Ectodermal cell (in vitro differentiated cells): ENCODE measurements around the gene TUBB.

Experiments
- H3K27ac ChIP-seq: 2 replicates; pipeline ENCODE4 v1.7.0; 2013; ENCODE audit warnings: mild to moderate bottlenecking, low read depth, low read length; ENCODE audit not compliant: insufficient read depth, poor library complexity, severe bottlenecking
- H3K27me3 ChIP-seq: 2 replicates; pipeline ENCODE4 v1.7.0; 2013; ENCODE audit warnings: mild to moderate bottlenecking, low read length; ENCODE audit not compliant: insufficient read depth, control insufficient read depth, poor library complexity, severe bottlenecking
- H3K36me3 ChIP-seq: one replicate; pipeline ENCODE4 v1.7.0; 2013; ENCODE audit warnings: low read length; ENCODE audit not compliant: control insufficient read depth, insufficient read depth
- H3K4me1 ChIP-seq: one replicate; pipeline ENCODE4 v1.7.0; 2013; ENCODE audit warnings: low read length; ENCODE audit not compliant: control insufficient read depth, insufficient read depth
- H3K4me3 ChIP-seq: 2 replicates; pipeline ENCODE4 v1.7.0; 2013; ENCODE audit warnings: low read depth, low read length, control low read depth; ENCODE audit not compliant: insufficient read depth
- H3K9me3 ChIP-seq: 2 replicates; pipeline ENCODE4 v1.7.0; 2013; ENCODE audit warnings: mild to moderate bottlenecking, low read length, moderate library complexity; ENCODE audit not compliant: control insufficient read depth
- WGBS, 2 experiments: methylation state at CpG; one replicate each; pipeline ENCODE4 v1.1.7; 2013; ENCODE audit warnings: missing lambda C conversion rate in 2 of 2; 5-methylcytosine and 5-hydroxymethylcytosine counted together

TUBB gene

DNA sequence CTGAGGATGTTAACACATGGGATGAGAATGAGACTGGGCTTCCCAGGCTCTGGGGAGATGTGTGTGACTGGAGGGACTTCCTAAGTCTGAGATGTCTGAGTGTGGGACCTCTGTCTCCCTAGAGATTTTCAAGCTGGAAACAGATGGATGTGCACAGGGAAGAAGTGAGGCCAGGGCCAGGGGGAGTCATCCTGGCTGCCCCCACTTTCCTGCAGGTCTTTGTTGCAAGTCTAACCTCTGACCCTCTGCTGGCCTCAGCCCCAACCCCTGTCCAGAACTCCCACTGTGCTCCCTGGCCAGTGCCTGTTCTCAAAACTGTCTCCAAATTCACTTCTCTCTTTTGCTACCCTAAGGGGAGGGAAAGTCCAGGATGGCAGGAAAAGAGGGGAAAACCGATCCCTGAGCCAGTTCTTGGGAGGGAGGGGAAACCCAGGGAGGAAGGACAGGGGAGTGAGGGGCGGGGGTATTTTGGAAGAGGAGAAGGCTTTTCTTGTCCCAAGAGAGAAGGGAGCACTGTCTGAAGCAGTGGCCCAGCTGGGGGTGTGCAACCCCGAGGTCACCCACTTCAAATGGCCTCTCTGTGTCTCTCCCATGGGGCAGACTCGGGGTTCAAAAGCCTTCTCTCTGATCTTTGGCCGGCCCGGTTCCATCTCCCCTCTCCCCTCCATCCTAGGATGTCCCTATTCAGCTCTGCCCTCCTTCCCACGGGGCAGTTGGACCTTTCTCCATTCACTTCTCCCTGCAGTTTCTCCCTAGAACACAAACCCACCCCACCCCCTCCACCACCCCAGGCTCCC lies 36.8 kb upstream of the TUBB start:
- H3K4me3 ChIP-seq = peak overlapping the region; percentile 40
- peaks cover 54% of the 10 kb centered on the region for H3K4me1 ChIP-seq
- no peaks in the 10 kb centered on the region for H3K27me3 ChIP-seq
- 25 to 31% methylated on average over 7 of the region's 7 CpGs for WGBS, 2 experiments
- no peaks in the 10 kb centered on the region for H3K36me3 ChIP-seq
- no peaks in the 10 kb centered on the region for H3K9me3 ChIP-seq
- H3K27ac ChIP-seq = no peak overlapping the region

DNA sequence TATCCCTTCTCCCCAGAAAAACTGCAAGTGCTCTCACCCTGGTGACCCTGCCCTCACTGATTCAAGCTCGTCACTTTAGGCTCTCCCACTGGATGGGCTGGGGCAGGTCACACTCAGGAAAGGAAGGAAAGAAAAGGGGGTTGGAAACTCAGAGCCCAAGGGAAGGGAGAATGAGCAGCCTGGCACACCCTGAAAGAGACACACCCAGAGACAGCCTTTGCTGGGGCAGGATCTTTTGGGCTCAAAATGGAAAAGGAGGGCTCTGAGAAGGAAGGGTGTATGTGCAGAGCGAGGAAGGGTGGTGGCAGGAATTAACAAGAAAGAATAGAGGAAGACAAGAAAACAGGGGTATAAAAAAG lies 36.2 kb upstream of the TUBB start:
- WGBS, 2 experiments = 47 to 53% methylated on average over 2 of the region's 2 CpGs
- Histone ChIP-seq H3K4me1 (peaks cover 57% of the 10 kb centered on the region), H3K4me3 (peak overlapping the region; percentile 40), H3K9me3 (no peaks in the 10 kb centered on the region), H3K27ac (no peak overlapping the region), H3K36me3 (no peaks in the 10 kb centered on the region), H3K27me3 (no peaks in the 10 kb centered on the region)

DNA sequence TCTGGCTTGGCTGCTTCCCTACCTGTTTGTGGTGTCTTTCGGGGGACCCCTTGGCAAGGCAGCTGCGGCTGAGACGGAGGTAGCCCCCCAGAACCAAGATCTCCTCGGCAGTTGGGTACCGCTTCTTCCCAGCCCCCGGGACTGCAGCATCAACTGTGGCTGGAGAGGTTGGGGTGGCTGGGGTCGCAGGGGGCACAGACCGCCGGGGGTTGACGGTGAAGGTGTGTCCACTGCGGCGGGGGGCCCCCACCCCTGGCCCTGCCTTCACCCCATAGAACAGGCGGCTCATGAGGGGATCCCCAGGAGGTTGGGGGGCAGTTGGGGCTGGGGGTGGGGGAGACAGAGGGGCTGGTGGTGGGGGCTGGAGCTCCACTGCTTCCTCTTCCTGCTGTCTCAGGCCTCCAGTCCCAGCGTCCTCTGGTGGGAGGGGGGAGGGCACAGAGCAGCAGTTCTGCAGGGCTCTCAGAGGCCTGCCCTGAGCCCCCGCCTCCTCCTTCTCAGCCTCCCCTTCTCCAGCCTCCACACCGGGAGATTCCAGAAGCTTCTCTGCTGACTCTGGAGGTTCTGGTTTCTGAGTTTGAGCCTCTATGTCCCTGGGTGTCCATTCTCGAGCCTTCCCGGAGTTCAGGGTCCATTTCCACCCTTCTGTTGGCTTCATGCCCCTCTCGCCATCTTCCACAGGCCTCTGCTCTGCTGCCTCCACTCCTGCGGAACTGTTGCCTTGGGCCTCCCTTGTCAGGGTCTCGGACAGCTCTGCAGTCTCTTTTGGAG lies 35.6 kb upstream of the TUBB start:
- Histone ChIP-seq H3K4me3 (peak overlapping the region; percentile 40), H3K4me1 (peaks cover 59% of the 10 kb centered on the region), H3K27me3 (no peaks in the 10 kb centered on the region), H3K36me3 (no peaks in the 10 kb centered on the region), H3K9me3 (no peaks in the 10 kb centered on the region), H3K27ac (no peak overlapping the region)
- 74 to 81% methylated on average over 18 to 20 of the region's 21 CpGs for WGBS, 2 experiments

DNA sequence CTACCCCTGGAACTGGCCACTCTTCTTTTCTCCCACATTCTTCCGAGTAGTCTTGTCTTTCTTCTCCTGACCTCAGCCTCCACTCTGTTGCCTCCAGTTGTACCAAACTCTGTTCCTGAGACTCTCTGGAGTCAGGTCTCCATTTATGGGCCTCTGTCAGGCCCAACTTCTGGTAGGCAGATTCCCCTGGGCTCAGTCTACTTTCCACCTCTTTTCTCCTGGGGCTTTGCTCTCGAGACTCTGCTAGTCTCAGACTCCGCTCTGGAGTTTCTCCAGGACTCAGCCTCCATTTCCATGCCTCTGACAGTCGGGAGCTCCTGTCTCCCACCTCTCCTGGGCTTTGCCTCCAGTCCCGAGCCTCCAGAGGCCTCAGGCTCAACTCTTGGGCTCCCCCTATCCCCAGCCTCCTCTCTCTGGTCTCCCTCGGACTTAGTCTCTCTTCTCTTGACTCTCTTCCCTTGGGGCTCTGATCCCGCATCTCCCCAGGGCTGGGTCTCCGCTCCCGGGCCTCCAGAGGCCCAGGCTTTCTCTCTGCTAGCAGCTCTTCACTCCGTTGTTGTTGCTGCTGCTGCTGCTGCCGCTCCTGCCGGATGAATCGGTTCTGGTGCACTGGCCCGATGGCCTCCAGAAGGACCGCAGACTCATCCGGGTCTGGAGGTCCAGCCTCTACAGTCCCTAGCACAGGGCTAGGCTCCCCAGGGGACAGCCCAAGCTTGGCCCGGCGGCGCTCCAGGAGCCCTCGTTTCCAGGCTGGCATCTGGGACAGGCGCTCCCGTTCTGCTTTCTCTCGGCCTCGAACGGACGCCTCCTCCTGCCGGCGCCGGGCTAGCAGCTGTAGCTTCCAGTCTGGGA lies 34.8 kb upstream of the TUBB start:
- peaks cover 57% of the 10 kb centered on the region for H3K4me1 ChIP-seq
- H3K27ac ChIP-seq = no peak overlapping the region
- peak overlapping the region; percentile 69 for H3K4me3 ChIP-seq
- no peaks in the 10 kb centered on the region for H3K27me3 ChIP-seq
- 59 to 60% methylated on average over 29 of the region's 29 CpGs for WGBS, 2 experiments
- H3K36me3 ChIP-seq = no peaks in the 10 kb centered on the region
- H3K9me3 ChIP-seq = no peaks in the 10 kb centered on the region

DNA sequence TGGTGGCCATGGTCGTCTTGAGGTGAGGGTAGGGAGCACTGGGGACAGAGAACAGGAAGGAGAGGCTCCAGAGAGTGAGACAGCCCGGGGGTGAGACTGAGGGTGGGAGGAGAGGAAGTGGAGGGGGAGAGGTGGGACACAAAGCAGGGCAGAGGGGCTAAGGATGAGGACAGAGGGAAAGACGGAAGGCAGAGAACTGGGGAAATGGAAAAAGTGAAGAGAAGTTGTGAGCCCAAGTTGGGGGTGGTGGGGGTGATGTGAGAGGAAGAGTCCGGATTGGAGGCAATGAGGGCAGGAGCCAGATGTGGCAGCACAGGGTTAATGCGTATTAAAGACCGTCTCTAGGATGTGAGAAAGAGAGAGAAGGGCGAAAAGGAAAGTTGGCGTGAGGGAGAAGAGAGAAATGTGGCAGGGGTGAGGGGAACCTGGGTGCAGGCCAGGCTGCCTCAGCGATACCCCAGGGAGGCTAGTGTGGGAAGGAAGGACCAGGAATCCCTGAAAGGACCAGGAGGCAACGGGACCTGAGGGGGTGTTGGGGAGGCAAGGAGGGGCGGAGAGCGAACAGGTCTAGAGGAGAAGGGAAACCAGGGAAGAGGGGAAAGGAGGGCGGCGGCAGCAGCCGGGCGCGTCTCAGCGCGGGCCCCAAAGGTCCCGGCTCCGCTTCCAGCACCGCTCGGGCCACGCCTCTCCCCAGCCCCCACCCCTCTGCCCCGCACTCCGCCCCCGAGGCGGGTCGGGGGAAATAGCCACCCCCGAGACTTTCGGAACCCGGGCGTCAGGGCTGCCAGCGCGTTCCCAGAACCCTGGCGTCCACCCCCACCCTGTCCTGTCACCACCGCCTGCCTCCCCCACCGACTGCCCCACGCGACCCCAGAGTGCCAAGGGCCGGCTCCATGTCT lies 33.9 kb upstream of the TUBB start, which contains the start of gene PPP1R18:
PPP1R18 (minus strand) TSS at position 637 of the 899 bp plus-strand sequence; CDS start at position 10, 627 bp downstream.
- Histone ChIP-seq H3K4me1 (peaks cover 56% of the 10 kb centered on the region), H3K36me3 (no peaks in the 10 kb centered on the region), H3K27ac (peak within 1 kb of the TSS; percentile 94), H3K4me3 (peak within 1 kb of the TSS; percentile 69), H3K27me3 (no peaks in the 10 kb centered on the region), H3K9me3 (no peaks in the 10 kb centered on the region)
- WGBS, 2 experiments = 1 to 2% methylated on average over 40 to 41 of the region's 41 CpGs

DNA sequence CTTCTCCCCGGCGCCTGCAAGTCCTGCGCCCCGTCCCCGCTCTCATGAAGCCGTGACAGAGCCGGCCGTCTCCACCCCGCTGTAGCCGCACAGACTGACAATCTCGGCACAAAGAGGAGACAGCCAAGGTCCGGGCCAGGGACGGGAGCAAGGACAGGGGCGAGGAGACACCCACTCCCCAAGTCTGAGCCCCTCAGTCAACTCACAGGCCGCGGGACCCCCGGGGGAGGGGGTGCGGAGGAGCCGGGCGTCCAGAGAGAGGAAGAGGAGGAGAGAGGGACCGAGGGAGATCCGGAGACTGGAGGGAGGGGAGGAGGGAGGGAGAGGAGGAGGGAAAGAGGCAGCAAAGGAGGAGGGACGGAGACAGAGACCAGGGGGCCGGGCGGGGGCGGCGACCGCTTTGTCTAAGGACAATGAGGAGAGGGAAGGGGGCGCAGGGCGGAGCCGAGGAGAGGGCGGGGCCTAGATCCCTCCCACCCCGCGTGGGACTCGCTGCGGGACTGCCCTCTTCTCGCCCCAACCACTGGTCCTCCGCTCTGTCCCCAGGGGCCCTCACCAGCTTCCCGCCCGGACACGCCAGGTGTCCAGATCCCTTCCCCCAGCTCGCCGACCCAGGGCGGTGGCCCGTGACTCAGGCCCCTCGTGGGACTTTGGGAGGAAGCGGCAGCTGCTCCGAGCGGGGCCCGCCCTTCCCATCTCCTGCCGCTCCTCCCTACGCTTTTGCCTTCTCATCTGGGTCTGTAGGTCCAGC lies 33.1 kb upstream of the TUBB start:
- H3K9me3 ChIP-seq = no peaks in the 10 kb centered on the region
- WGBS, 2 experiments = 0% methylated on average over 52 of the region's 52 CpGs
- H3K27me3 ChIP-seq = no peaks in the 10 kb centered on the region
- H3K36me3 ChIP-seq = no peaks in the 10 kb centered on the region
- H3K4me1 ChIP-seq = peaks cover 57% of the 10 kb centered on the region
- peak overlapping the region; percentile 69 for H3K4me3 ChIP-seq
- peak overlapping the region; percentile 94 for H3K27ac ChIP-seq

DNA sequence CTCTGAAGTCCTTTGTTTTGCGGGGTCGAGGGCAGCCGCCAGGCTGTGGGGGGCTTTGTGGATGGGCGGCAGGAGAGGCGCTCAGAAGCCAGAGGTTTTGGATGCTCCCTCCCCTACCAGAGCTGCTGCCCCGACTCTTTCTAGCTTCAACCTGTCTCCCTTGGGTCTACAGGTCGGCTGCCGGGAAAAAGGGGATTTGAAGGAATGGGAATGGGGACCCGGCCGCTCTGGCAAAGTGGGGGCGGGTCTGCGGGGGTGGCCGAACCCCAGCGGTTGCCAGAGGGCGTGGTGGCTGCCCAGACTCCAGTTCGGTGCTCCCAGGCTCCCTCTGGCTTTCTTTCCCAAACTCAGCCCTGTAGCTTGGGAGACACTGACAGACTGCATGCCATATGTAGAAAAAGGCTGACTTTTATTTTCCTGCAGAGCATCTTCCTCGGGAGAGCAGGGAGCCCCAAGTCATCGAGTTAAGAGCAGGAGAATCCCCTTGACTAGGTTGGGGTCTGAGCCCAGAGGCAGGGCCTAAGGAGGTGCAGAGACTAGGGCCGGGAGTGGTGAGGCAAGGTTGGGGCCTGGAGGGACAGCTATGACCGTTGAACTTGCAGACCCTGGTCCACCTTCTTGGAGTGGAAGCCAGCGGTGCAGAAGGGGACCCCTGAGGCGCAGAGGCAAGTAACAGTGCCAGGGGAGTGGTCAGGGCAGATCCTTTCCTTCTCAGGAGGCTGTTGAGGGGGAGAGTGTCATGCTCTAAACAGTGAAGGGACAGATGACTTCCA lies 32.3 kb upstream of the TUBB start:
- Histone ChIP-seq H3K9me3 (no peaks in the 10 kb centered on the region), H3K4me3 (peak overlapping the region; percentile 69), H3K4me1 (peaks cover 50% of the 10 kb centered on the region), H3K27me3 (no peaks in the 10 kb centered on the region), H3K36me3 (no peaks in the 10 kb centered on the region), H3K27ac (peak overlapping the region; percentile 94)
- WGBS, 2 experiments = 18 to 19% methylated on average over 22 of the region's 22 CpGs

DNA sequence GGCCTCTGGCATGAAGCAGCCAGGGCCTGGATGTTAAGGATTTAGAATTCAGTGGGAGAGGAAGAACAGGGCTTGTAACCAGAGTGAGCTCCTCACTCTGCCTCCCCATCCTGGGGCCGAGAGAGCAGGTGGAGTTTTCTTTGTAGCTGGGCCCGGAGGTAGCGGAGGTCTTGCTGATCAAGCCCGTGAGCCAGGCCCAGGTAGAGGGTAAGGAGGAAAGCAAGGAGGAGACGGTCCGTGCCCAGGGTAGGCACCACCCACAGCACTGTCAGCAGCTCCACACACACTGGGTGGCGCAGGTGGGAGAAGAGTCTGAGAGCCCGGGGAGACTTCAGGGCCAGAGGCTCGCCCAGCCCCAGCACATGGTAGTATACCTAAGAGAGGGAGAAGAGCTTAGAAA lies 31.6 kb upstream of the TUBB start:
- WGBS, 2 experiments = 93 to 95% methylated on average over 9 of the region's 9 CpGs
- H3K27ac ChIP-seq = no peak overlapping the region
- no peaks in the 10 kb centered on the region for H3K36me3 ChIP-seq
- peaks cover 43% of the 10 kb centered on the region for H3K4me1 ChIP-seq
- H3K27me3 ChIP-seq = no peaks in the 10 kb centered on the region
- no peaks in the 10 kb centered on the region for H3K9me3 ChIP-seq
- H3K4me3 ChIP-seq = no peak overlapping the region
